HG03571 (cell line): Measurements from ENCODE around the gene LRRC7.
"Not testable (repeated sequence)": the region's sequence is repeated elsewhere in the genome, so short reads cannot be mapped to it uniquely, and the experiment has no call there.

ENCODE experiments used
- ATAC-seq: cut with Tn5 transposase; IDR thresholded peaks from one replicate; pipeline ENCODE4 v1.9.1; 2021; ENCODE audit not compliant: unreplicated experiment

Gene LRRC7

DNA sequence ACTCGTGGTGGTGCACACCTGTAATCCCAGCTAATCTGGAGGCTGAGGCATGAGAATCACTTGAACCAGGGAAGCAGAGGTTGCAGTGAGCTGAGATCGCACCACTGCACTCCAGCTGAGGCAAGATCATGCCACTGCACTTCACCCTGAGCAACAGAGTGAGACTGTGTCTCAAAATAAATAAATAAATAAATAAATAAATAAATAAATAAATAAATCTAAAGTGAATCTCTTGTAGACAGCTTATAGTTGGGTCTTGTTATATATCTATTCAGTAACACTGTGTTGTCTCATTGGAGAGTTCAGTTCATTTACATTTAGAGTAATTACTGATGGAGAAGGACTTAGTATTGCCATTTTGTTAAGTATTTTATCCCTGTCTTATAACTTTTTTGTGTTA lies 379.2 kb downstream of the LRRC7 start:
- ATAC-seq, result no peak

DNA sequence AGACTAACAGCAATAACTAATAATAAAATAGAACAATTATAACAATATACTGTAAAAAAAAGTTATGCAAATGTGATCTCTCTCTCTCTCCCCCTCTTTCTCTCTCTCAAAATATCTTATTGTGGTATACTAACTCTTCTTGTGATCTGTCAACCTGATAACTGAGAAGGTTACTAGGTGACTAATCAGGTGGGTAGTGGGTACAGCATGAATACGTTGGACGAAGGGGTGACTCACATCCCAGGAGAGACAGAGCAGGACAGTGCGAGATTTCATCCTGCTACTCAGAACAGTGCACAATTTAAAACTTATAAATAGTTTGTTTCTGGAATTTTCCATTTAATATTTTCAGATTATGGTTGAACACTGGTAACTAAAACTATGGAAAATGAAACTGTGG lies 380.1 kb downstream of the LRRC7 start:
- ATAC-seq, result no peak

DNA sequence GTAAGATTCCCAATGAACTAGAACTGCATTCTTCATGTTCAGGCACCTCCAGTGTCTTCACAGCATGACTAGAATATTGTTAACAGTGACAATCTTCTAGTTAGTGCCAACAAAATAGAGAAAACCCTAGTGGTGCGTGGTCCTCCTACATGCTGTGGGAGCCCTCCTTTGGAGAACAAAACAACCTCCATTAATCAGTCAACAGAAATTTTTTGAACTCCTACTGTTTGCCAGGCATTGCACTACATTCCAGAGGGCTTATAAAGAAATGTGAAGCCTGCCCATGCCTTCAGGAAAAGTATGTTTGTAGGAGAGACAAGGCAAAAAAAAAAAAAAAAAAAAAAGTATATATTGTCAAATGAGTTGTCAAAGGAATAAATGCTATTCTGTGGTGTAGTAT lies 385.0 kb downstream of the LRRC7 start:
- ATAC-seq, result no peak

DNA sequence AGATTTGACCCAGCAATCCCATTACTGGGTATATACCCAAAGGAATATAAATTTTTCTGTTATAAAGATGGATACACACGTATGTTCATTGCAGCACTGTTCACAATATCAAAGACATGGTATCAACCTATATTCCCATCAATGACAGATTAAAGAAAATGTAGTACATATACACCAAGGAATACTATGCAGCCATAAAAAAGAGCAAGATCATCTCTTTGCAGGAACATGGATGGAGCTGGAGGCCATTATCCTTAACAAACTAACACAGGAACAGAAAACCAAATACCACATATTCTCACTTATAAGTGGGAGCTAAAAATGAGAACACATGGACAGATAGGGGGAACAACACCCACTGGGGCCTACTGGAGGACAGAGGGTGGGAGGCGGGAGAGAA lies 394.7 kb downstream of the LRRC7 start:
- not testable (repeated sequence) for ATAC-seq

DNA sequence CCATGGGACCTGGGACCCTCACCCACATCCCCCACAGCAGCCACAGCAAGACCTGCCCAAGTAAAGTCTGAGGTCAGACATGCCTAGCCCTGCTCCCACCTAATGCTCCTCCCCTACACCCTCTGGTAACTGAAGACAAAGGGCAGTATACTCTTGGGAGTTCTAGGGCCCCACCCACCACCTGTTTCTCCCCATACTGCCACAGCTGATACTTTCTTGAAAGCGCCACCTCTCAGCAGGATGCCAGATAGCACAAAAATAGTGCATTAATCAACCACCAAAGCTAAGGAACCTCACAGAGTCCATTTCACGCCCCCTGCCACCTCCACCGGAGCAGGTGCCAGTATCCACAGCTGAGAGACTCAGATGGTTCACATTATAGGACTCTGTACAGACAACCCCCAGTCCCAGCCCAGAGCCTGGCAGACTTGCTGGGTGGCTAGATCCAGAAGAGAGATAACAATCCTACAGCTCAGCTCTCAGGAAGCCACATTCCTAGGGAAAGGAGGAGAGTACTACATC lies 399.6 kb downstream of the LRRC7 start:
- ATAC-seq, result no peak

DNA sequence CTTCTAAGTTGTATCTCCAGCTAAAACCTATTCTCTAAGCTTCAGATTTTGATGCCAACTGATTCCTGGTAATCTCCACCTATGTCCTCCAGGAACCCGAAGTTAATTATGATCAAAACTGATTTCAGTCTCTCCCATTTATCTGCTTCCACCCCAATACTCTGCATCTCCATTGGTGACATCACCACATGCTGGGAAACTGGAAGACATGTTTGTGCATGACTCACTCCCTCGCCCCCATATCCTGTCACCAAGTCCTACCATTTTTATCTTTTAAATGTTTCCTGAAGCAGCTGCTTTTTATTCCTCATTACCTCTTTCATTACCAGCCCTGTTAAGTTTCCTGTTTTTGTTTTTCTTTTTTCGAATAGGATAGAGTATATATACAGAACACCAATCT lies 409.2 kb downstream of the LRRC7 start:
- ATAC-seq, result no peak

DNA sequence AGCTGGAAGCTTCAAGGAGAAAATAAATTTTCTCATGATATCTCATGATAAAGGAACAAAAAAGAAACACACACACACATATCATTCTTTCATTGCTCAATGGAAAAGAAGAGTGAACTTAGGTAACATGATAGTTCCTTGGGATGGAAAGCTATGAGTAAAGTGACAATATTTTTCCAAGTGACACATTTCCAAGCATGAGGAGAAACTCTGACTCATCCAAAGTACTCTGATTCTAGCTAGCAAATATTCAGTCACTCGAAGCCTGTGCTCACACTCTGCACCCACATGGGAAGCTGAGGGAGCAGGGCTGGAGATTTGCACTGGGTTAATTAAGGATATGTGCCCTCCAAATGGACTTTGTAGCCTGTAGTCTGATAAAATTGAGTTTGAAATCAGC lies 415.3 kb downstream of the LRRC7 start:
- no peak for ATAC-seq

DNA sequence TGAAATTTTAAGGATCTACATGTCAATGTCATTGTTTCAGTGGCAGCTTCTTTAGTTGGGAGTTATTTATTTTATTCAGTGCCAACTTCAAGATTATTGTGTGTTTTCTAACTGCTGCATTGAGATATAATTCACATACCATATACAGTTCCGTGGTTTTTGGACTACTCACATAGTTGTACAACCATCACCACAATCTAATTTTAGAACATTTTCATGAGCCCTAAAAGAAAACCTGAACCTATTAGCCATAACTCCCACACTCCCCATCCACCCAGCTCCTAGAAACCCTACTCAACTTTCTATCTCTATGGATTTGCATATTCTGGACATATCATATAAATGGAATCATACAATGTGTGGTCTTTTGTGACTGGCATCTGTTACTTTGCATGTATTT lies 417.7 kb downstream of the LRRC7 start:
- ATAC-seq, result no peak

DNA sequence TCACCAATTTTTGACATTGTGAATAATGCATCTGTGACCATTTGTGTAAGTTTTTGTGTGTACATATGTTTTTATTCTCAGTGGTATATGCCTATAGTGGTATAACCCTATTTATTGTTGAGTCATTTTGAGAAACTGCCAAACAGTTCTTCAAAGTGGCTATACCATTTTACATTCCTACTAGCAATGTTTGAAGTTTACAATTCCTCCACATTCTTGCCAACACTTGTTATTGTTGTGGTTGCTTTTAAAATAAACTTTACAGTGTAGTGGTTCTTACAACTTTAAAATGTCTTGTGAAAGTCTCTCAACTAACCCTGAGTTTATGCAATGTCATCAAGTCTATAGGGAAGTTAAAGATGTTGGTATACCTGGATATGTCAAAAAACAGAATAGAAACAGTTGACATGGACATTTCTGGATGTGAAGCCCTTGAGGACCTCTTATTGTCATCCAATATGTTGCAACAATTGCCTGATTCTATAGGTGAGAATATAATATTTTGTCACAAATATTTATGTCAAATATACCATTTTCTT lies 418.2 kb downstream of the LRRC7 start:
- ATAC-seq, result no peak

DNA sequence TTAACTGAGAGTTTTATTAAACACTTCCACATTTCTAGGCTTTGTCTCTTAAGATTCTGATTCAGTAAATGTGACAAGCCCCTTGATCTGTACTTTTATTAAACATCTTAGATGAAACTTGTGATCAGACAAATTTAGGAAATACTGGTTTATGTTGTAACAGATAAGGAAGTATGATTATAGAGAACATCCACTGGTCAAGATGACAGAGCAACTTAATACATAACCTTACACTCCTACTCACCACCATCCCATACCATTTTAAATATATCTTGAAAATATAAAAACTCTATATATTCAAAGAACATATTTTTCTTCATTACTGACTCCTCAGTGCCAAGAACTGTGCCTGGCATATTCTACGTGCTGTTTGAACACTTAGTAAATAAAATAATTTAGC lies 420.2 kb downstream of the LRRC7 start:
- ATAC-seq, result no peak

DNA sequence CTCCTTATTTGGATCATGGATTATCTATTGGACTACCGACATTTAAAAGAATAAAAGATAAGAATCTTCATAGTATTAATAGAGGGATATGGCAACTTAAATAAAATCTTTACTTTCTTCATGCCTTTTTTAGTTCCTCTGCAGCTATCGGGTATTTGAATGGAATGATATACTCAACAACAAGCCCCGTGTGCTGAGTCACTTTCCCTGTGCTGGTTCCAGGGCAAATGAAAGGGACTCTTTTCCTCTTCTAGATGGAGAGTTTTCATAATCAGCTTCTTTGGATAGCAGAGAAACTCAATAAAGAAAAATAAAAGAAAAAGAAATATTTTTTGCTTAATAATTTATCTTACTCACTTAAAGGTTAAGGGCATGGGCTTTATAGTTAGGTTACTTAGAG lies 423.9 kb downstream of the LRRC7 start:
- no peak for ATAC-seq

DNA sequence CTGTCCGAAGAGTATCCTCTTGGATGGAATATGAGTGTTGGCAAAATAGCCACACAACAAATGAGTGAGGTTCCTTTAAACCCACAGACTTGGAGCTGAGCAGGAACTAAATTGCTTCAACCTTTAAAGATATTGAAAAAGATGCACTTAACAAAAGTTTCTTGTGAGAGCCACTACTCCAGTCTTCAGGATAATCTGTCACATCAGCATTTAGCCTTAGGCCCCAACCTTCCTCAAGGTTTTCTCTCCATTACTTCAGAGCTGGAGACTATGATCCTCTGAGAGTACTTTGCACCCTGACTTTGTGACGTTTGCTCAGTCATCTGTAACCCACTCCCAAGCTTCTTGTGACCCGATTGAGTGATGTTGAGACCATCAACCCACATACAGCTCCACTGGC lies 424.9 kb downstream of the LRRC7 start:
- no peak for ATAC-seq

DNA sequence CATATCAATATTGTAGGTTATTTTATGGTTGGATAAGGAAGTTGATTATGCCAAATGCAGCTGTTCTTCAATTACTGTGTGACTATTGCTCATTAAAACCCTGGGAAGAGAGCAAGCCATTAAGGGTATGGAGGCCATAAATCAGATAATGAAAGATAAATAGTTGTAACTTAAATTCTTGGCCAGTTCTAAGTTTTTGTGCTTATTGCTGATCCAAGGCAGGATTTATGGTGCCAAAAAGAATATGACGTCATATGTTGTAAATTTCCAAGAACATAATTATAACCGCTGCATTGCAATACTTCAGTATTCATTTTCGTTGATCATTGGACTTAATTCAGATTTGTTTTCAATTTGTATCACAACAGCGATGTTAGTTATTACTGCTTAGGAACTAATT lies 426.1 kb downstream of the LRRC7 start:
- no peak for ATAC-seq

DNA sequence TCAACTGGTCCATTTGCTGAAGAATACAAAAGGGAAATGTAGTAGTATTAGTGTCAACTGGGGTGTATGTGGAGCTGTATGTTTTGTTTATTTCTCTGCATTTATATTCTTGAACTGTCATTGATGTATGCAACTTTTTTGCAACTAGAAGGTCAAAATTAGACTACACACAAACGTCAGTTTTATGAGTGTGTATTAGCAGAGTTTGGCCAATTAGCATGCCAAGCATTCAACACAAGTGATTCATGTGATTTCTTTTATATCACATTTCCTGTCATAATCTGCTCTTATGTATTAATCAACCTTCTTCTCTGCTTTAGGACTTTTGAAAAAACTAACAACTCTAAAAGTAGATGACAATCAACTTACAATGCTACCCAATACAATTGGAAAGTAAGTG lies 426.5 kb downstream of the LRRC7 start:
- no peak for ATAC-seq

DNA sequence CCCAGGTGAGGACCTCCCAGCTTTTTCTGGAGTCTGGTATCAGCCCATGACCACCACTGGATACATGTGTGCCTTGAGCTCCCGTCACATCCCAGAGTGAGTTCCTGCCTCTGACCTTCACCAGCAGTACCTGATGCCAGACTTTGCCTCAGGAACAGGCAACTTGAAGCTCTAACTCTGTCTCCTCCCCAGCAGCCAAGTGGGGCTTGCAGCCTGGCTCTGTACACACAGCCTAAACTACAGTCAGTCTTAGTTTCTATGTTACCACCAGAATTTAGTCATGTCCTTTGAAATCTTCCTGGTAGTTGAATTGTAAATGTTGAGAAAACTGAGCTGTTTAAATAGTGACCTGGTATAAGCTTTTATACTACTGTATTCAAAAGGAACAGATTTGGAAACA lies 431.1 kb downstream of the LRRC7 start:
- ATAC-seq, result no peak

DNA sequence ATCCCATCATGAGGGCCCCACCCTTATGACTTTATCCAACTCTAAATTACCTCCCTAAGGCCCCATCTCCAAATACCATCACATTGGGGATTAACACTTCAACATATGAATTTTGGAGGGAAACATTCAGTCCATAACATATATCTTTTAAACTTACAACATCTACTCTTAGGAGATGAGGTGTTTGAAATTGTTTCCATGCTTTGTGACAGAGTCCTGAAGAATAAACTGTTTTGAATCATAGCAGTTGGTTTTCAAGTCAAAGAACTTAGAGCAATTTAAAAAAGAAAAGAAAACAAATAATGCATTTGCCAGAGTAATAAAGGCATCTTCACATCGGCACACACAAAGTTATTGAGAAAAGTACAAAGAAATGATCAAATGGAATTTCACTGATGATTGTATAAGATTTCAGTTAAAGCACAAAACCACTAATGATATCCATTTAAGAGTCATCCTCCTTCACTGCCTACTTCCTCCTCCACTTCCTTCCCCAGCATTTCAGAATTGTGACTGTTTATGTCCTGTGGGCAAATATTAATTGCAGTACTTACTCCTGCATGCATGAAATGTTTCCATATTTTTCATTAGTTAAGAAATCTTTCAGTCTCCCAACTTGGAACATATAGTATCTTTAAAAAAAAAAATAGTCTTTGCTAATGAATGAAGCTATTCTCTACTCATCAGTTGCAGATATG lies 435.6 kb downstream of the LRRC7 start:
- ATAC-seq, result no peak

DNA sequence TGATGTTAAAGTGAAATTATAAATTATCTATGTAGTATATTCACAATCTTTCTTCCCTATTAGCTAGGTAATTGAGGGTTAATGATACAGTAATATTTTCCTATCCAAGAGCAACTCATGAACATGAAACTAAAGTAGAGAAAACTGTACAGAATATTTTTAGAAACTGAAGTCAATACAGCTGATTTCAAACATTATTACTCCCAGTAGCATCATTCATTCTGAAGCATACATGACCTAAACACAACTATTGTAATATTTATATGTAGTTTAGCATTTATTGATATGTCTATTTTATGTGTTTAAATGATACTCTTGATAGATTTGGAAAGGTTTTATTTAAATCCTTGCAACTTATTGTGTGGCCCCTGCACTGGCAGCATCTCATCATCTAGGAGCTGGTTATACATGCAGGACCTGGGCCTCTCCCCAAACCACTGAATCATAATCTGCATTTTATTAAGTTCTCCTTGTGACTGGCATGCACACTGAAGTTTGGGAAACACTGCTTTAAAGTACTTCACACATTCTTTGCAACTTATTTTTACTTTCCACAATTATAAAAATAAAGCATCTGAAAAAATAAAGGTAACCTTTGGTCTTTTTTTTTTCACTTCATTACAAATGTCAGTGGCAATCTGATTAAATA lies 437.8 kb downstream of the LRRC7 start:
- ATAC-seq, result no peak

DNA sequence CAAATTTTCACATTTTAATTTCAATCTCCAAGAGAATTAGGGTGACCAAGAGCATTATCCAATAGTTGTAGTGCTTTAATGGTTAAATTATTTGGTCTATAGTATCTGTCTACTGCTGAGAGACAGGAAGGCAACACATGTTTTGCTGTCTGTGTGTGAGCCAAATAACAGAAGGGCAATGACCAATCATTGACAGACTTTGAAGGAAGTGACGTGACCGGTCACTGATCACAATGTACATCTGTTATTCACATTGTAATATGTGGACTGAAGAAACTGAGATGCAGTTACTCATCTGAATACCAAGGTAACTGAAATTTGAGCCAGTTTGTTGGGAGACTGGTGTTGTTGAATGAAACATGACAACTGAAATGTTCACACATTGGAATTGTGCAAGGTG lies 440.9 kb downstream of the LRRC7 start:
- no peak for ATAC-seq

DNA sequence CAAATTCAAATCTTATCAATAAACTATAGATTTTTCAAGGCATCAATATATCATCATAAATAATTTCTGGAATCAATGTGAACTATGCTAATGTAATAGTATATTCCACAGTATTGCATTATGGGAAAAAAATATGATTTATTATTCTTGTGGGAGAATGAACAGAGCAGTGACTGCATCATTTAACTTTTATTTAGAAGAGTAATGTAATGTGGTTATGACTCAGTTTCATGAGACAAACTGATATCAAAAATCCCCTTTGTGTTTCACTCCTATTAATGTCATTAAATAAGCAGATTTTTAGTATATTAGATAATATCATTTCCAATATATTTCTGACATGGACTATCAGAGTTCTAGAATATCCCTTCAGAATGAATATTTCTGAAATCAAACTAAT lies 450.0 kb downstream of the LRRC7 start:
- ATAC-seq, result no peak

DNA sequence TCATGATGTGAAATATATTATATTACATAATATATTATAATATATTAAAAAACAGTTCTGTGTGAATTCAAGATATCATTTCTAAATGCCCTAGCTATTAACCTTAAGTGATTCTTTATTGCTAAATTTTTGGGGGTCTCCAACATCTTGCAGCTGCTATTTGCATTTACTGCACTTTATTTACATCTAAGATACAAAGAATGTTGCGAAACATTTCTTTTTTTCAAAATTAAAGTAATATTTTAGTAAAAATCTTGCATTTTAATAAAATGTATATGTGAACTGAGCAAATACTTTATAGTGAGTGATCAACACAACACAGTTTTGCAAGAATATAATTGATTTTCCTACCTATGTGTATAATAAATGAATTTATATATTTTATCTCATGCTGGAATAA lies 456.6 kb downstream of the LRRC7 start:
- ATAC-seq, result no peak

DNA sequence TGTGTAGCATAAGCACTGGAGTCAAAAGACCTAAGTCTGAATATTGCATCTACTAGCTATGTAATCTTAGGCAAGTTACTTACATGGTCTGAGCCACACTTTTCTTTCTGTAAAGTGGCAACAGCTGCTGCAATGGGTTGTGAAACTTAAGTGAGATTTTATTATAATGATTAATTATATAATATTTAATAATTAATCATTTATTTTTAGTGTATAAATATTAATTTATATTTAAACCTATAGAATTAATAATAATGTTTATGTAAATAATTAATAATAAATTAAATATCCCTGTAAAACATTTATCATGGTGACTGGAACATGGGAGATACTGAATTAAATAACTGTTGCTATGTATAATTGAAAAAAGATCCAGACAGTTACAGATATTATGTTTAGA lies 457.3 kb downstream of the LRRC7 start:
- ATAC-seq, result no peak

DNA sequence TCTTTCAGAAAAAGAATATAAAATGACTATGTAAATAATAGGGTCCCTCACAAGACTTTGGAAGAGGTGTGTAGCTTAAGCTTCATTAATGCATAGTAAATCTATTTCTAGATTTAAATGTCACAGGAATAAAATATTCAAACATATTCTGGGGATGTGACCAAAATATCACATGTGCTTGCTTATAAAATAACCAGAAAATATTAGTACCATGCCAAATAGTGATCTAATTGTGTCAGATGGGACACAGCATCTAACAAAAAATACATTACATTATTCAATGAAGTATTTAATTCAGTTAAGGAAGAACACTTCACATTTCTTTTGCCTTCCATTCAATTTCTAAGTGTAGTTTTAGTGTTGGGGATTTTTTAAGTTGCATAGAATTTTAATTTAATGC lies 458.1 kb downstream of the LRRC7 start:
- no peak for ATAC-seq
